ENCODE data around the gene CIROP. TPM values are rescaled to one million over a fixed set of nuclear protein-coding genes. Genes with fewer than 3 reads are reported as not detected.
"Not testable (repeated sequence)": the region's sequence is repeated elsewhere in the genome, so short reads cannot be mapped to it uniquely, and the experiment has no call there.

Gene CIROP
- total RNA-seq, 1 experiment from 2014 or later = 0.42 TPM

DNA sequence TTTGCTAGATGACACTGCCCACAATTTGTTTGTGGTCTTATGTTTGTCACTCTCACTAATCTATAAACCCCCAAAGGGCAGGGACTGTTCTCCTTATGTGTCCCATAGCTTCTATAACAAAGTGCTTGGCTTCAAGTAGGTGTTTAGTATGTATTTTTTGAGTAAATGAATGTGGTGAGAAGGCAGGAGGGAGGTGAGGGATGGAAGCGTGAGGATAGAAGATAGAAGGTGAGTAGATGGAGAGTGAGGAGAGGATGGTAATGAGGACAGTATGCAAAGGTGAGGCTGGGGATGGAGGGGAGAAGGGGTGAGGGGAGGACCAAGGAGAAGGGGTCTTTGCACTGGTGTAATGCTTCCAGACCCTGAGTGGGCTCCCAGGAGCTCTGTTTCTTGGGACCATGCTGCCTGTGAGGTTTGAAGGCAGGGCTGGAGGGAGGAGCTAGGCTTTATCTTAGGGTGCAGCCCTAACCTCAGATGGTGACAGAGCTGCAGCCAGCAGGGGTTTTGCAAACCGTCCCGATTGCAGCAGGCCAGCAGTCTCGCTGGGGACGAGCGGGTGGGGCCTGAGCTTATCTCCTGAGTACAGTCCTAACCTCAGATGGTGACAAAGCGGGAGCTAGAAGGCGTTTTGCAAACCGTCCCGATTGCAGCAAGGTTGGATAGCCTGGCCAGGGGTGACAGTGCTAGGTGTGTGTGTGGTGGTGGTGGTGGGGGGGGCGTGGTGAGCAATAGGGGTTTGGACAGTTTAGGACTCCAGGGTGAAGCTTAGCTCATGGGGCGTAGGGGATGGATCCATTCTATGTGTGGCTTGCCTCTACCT is 7.8 kb upstream of the CIROP start:
- no peak for DNase-seq
- no peaks in the 10 kb centered on the region; the same call in 1 of the 2 replicates for H3K27me3 ChIP-seq (ENCODE audit: control insufficient read depth, insufficient read depth, low read length)

GRCh38 chr14:23110579-23111365 is 6.0 kb upstream of the CIROP start:
- no peak for DNase-seq
- H3K27me3 ChIP-seq (ENCODE audit: control insufficient read depth, insufficient read depth, low read length) = no peaks in the 10 kb centered on the region; the same call in 1 of the 2 replicates
- no peak overlapping the region for H3K4me3 ChIP-seq (ENCODE audit: insufficient read depth, low read depth, low read length)
- H3K36me3 ChIP-seq (replicated peaks; ENCODE audit: control insufficient read depth, insufficient read depth, low read length) = no peaks in the 10 kb centered on the region

More for the DNA sequence above, 7.8 kb upstream of the CIROP start:
- H3K4me3 ChIP-seq (ENCODE audit: insufficient read depth, low read depth, low read length) = no peak overlapping the region
- no peaks in the 10 kb centered on the region for H3K36me3 ChIP-seq (replicated peaks; ENCODE audit: control insufficient read depth, insufficient read depth, low read length)

- Histone ChIP-seq H3K36me3 (replicated peaks; ENCODE audit: control insufficient read depth, insufficient read depth, low read length) (no peaks in the 10 kb centered on the region), H3K27me3 (ENCODE audit: control insufficient read depth, insufficient read depth, low read length) (no peaks in the 10 kb centered on the region; the same call in 1 of the 2 replicates), H3K4me3 (ENCODE audit: insufficient read depth, low read depth, low read length) (no peak overlapping the region)
- DNase-seq = no peak
Measured at GRCh38 chr14:23109769-23110168, 5.0 kb upstream of the CIROP start.

DNA sequence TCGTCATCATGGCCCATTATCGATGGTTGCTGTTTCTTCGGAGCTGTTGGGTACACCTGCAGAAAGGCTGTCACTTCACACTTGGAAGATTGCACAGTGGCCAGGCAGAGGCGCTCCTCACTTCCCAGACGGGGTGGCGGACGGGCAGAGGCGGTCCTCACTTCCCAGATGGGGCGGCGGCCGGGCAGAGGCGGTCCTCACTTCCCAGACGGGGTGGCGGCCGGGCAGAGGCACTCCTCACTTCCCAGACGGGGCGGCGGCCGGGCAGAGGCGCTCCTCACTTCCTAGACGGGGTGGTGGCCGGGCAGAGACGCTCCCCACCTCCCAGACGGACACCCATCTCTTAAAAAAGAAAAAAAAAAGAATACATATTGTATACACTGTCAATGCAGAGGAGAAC is 3.4 kb upstream of the CIROP start:
- H3K36me3 ChIP-seq (replicated peaks; ENCODE audit: control insufficient read depth, insufficient read depth, low read length); DNase-seq; H3K4me3 ChIP-seq (ENCODE audit: insufficient read depth, low read depth, low read length); H3K27me3 ChIP-seq (ENCODE audit: control insufficient read depth, insufficient read depth, low read length): not testable (repeated sequence)

- not testable (repeated sequence) for H3K36me3 ChIP-seq (replicated peaks; ENCODE audit: control insufficient read depth, insufficient read depth, low read length); H3K4me3 ChIP-seq (ENCODE audit: insufficient read depth, low read depth, low read length); H3K27me3 ChIP-seq (ENCODE audit: control insufficient read depth, insufficient read depth, low read length); DNase-seq
Measured at GRCh38 chr14:23107620-23108019, 2.8 kb upstream of the CIROP start.

- Histone ChIP-seq H3K27me3 (ENCODE audit: control insufficient read depth, insufficient read depth, low read length) (no peaks in the 10 kb centered on the region; the same call in 1 of the 2 replicates), H3K36me3 (replicated peaks; ENCODE audit: control insufficient read depth, insufficient read depth, low read length) (no peaks in the 10 kb centered on the region), H3K4me3 (ENCODE audit: insufficient read depth, low read depth, low read length) (no peak overlapping the region)
- DNase-seq = no peak
Measured at GRCh38 chr14:23106747-23107045, 1.9 kb upstream of the CIROP start.

DNA sequence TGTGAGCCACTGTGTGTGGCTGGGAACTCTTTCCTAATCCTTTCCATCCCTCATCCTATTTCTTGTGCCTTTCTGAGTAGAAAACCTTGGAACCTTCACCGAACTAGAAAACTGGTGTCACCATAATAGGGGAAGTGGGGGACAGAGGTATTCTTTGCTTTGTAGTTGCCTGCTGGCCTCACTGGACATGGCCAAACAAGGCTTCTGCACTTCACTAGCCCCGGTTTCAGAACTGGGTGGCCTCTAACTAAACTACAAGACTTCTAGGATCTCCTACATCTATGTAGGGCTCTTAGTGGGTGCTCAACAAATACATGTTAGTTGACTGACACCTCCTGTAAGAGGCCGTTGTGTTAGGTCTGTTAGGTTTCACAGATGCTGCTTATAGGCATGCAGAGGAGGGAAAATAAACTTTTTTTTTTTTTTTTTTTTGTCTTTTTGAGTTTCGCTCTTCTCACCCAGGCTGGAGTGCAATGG is 597 bp upstream of the CIROP start:
- no peaks in the 10 kb centered on the region for H3K36me3 ChIP-seq (replicated peaks; ENCODE audit: control insufficient read depth, insufficient read depth, low read length)
- DNase-seq = no peak
- H3K4me3 ChIP-seq (ENCODE audit: insufficient read depth, low read depth, low read length) = no peak overlapping the region
- H3K27me3 ChIP-seq (ENCODE audit: control insufficient read depth, insufficient read depth, low read length) = no peaks in the 10 kb centered on the region; the same call in 1 of the 2 replicates

DNA sequence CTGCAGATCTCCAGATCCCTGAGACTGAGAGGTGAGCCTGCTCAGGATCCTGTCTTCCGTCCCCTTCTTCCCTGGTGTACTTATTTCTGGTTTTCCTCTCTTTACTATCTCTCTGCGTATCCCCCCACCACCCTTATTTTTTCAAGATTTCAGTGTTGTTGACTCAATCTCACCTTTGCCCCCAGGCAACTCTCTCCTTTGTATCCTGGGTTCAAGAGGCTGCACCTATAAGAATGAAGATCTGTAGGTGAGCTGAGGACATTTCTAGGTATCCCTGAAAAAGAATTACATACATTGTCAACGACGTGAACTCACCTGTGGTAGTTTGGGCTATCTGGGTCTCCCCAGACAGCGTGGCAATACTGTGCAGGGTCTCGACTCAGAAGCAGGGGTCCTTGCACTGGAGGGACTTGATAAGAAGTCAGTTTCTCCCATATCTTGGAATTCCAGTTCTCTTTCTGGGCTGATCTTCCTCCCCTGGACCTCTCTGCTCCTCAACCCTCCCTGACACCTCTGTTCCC is 659 bp downstream of the CIROP start:
- DNase-seq = no peak
- Histone ChIP-seq H3K36me3 (replicated peaks; ENCODE audit: control insufficient read depth, insufficient read depth, low read length) (no peaks in the 10 kb centered on the region), H3K27me3 (ENCODE audit: control insufficient read depth, insufficient read depth, low read length) (no peaks in the 10 kb centered on the region; the same call in 1 of the 2 replicates), H3K4me3 (ENCODE audit: insufficient read depth, low read depth, low read length) (no peak overlapping the region)

DNA sequence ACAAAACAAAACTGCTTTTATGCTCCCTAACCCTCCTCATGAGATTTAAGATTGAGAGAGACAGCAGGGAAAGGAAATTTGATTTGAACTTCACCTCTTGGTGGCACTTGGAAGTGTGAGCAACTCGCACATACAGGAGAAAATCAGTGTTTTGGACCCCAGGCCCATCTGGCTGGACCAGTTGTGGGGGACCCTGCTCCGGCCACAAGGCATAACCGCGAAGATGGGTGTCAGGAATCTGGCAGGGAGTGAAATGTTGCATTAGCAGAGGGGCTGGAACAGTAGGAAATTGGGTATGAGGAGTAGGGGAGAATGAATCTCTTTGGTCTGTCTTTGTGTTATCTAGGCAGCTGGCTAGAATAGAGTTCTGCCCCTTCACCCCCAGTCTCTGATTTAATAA is 1.2 kb downstream of the CIROP start:
- H3K4me3 ChIP-seq (ENCODE audit: insufficient read depth, low read depth, low read length) = no peak overlapping the region
- H3K36me3 ChIP-seq (replicated peaks; ENCODE audit: control insufficient read depth, insufficient read depth, low read length) = no peaks in the 10 kb centered on the region; the same call in 1 of the 2 replicates
- DNase-seq = no peak
- H3K27me3 ChIP-seq (ENCODE audit: control insufficient read depth, insufficient read depth, low read length) = no peaks in the 10 kb centered on the region; the same call in 1 of the 2 replicates

DNA sequence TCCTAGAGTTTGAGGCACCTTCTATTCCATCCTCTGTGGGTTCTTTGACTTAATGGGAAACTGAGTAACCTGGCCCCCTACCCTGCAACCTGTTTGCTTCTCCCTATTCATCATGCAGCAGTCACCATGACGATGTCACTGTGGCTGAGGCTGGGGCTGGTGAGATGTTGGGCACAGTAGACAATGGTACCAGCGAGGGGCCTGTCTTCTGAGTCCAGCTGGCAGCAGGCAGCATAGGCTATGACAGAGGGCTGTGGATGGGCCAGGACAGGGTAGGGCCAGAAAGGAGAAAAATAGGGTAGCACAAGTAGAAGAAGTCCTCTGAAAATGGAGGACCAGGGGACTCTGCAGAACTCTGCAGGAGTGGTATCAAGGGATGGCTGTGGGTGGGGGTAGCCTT is 2.0 kb downstream of the CIROP start:
- DNase-seq = no peak
- Histone ChIP-seq H3K36me3 (replicated peaks; ENCODE audit: control insufficient read depth, insufficient read depth, low read length) (peaks cover 6% of the 10 kb centered on the region), H3K4me3 (ENCODE audit: insufficient read depth, low read depth, low read length) (no peak overlapping the region), H3K27me3 (ENCODE audit: control insufficient read depth, insufficient read depth, low read length) (no peaks in the 10 kb centered on the region; the same call in 1 of the 2 replicates)

GRCh38 chr14:23101986-23102625 is 2.7 kb downstream of the CIROP start:
- H3K4me3 ChIP-seq (ENCODE audit: insufficient read depth, low read depth, low read length) = no peak overlapping the region
- H3K27me3 ChIP-seq (ENCODE audit: control insufficient read depth, insufficient read depth, low read length) = no peaks in the 10 kb centered on the region; the same call in 1 of the 2 replicates
- peaks cover 9% of the 10 kb centered on the region for H3K36me3 ChIP-seq (replicated peaks; ENCODE audit: control insufficient read depth, insufficient read depth, low read length)
- DNase-seq = no peak

GRCh38 chr14:23101213-23101970 is 3.4 kb downstream of the CIROP start:
- DNase-seq = peak; percentile 31
- Histone ChIP-seq H3K27me3 (ENCODE audit: control insufficient read depth, insufficient read depth, low read length) (no peaks in the 10 kb centered on the region; the same call in 1 of the 2 replicates), H3K36me3 (replicated peaks; ENCODE audit: control insufficient read depth, insufficient read depth, low read length) (peaks cover 9% of the 10 kb centered on the region), H3K4me3 (ENCODE audit: insufficient read depth, low read depth, low read length) (no peak overlapping the region)

DNA sequence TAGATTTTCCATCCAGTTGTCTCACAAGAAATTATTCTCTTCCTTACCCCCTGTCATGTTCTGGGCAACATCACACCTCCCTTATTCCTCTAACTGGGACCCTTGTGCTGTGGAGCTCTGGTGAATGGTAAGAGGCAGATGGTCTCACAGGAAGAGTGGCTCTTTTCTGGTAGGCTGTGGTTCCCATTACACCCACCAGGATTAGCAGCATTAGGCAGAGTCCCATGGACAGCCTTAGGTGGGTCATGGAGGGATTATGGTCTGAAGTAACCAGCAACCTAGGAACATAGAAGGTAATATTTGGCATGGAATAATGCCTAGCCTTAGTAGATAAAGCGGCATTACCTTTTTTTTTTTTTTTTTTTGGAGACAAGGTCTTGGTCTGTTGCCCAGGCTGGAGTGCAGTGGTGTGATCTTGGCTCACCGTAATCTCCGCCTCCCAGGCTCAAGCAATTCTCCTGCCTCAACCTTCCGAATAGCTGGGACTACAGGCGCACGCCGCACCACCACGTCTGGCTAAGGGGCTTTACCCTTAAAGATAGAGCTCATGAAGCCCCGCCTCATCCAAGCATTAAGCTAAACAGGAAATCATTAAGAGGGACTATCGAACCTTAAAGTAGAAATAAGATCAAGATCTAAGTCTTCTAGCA is 5.5 kb downstream of the CIROP start:
- Histone ChIP-seq H3K36me3 (replicated peaks; ENCODE audit: control insufficient read depth, insufficient read depth, low read length) (peaks cover 9% of the 10 kb centered on the region), H3K4me3 (ENCODE audit: insufficient read depth, low read depth, low read length) (no peak overlapping the region), H3K27me3 (ENCODE audit: control insufficient read depth, insufficient read depth, low read length) (no peaks in the 10 kb centered on the region; the same call in 1 of the 2 replicates)
- DNase-seq = no peak

Data from H7 (cell line).